ENCODE data around the gene SLIRP. TPM values are rescaled to one million over a fixed set of nuclear protein-coding genes. Genes with fewer than 3 reads are reported as not detected.

SLIRP gene
- total and polyA plus RNA-seq, 2 experiments from 2014 or later, result 147 to 417 TPM

DNA sequence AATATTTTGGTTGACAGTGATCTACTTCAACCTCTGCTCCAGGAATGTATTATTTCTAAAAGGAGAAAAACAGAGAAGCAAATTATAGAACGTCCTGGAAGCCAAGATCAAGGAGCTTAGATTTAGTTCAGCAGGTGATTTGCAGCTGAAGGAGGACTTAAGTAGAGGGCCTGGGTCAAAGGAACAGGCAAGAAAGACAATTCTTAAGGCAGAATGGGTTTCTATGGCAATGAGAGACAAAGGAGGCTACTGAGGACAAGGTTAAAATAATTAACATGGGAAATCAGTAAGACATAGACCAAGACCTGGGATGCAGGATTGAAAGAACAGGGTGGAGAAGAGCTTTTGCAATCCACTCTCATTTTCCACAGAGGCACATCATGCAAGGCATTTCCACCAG, 55.4 kb downstream of the SLIRP start:
- in situ Hi-C loops (cut with MboI), result no loop called here
- Histone ChIP-seq H3K36me3 (ENCODE audit: low read depth) (no peaks in the 10 kb centered on the region), H3F3A (ENCODE audit: insufficient read depth) (0 out of 2 replicates have a peak, but pooled peaks cover 8% of the 10 kb centered on the region), H3K9me3 (ENCODE audit: low read depth) (no peaks in the 10 kb centered on the region), H3K9me2 (ENCODE audit: insufficient read depth) (no peaks in the 10 kb centered on the region), H3K4me3 (no peak overlapping the region), H3K27me3 (replicated peaks; ENCODE audit: insufficient read depth) (no peaks in the 10 kb centered on the region), H3K4me2 (ENCODE audit: unreplicated experiment) (no peak overlapping the region), H3K79me2 (ENCODE audit: insufficient read depth) (peaks cover 26% of the 10 kb centered on the region), H3K27ac (no peak overlapping the region), H2AFZ (no peak overlapping the region), H3K4me1 (ENCODE audit: insufficient read depth) (no peaks in the 10 kb centered on the region), H3K9ac (no peak overlapping the region), H4K20me1 (ENCODE audit: insufficient read depth) (no peaks in the 10 kb centered on the region; the same call in 1 of the 2 replicates)
- WGBS, 2 experiments (ENCODE audit: low coverage in 1 of 2, low lambda C conversion rate in 2 of 2, missing lambda C conversion rate in 2 of 2), result 13 to 15% methylated on average over 1 of the region's 1 CpG
- TF ChIP-seq EZH2phosphoT487 (IDR thresholded peaks at IDR 0.05; ENCODE audit: insufficient read depth, low read depth) (no peak), EZH2 (IDR thresholded peaks at IDR 0.05; ENCODE audit: insufficient read depth, poor library complexity, severe bottlenecking) (no peak)
- DNase-seq, result no peak

DNA sequence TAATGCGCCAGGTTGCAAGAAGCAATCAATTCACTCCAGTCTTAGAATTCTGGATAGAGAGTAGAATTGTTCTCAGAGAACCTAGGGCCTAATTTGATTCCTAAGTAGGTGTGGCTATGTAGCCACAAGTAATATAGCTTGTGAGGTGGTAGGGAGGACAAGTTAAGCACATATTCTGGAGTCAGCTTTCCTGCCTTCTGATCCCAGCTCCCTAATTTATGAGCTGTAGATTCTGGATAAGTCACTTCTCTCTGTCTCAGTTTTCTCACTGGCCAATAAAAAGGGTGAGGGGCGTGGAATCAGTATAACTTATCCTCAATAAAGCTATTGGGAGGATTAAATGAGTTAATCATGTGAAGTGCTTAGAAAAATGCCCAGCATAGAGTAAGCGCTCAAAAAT, 56.1 kb downstream of the SLIRP start:
- Histone ChIP-seq H3K4me1 (ENCODE audit: insufficient read depth) (no peaks in the 10 kb centered on the region), H3K4me3 (no peak overlapping the region), H3K4me2 (ENCODE audit: unreplicated experiment) (no peak overlapping the region), H3K36me3 (ENCODE audit: low read depth) (no peaks in the 10 kb centered on the region), H3F3A (ENCODE audit: insufficient read depth) (0 out of 2 replicates have a peak, but pooled peaks cover 8% of the 10 kb centered on the region), H3K27me3 (replicated peaks; ENCODE audit: insufficient read depth) (no peaks in the 10 kb centered on the region), H3K27ac (no peak overlapping the region), H2AFZ (no peak overlapping the region), H3K9me3 (ENCODE audit: low read depth) (no peaks in the 10 kb centered on the region), H3K9me2 (ENCODE audit: insufficient read depth) (no peaks in the 10 kb centered on the region), H3K9ac (no peak overlapping the region), H3K79me2 (ENCODE audit: insufficient read depth) (peaks cover 19% of the 10 kb centered on the region), H4K20me1 (ENCODE audit: insufficient read depth) (no peaks in the 10 kb centered on the region; the same call in 1 of the 2 replicates)
- TF ChIP-seq EZH2 (IDR thresholded peaks at IDR 0.05; ENCODE audit: insufficient read depth, poor library complexity, severe bottlenecking) (no peak), EZH2phosphoT487 (IDR thresholded peaks at IDR 0.05; ENCODE audit: insufficient read depth, low read depth) (no peak)
- WGBS, 2 experiments (ENCODE audit: low coverage in 1 of 2, low lambda C conversion rate in 2 of 2, missing lambda C conversion rate in 2 of 2), result 72 to 74% methylated on average over 3 of the region's 3 CpGs
- in situ Hi-C loops (cut with MboI), result no loop called here
- no peak for DNase-seq

Other genes with a start within 250 kb of the SLIRP start
- 2.6 TPM in 1 of 2 replicates, not detected in the other for gene ISM2, start 209.3 kb upstream of the SLIRP start, total RNA-seq (2014; rRNA removed; shearing (Covaris generic))
- gene ISM2, start 209.3 kb upstream of the SLIRP start, polyA plus RNA-seq (2016; fragmentation: Nextera tagmentation; extraction: Ambion mirVana), result 0.11 TPM in 1 of 2 replicates, not detected in the other
- 45.6 and 50.2 TPM in 2 replicates for gene SPTLC2, start 91.5 kb upstream of the SLIRP start, total RNA-seq (2014; rRNA removed; shearing (Covaris generic))
- 38.1 and 44.7 TPM in 2 replicates for gene SPTLC2, start 91.5 kb upstream of the SLIRP start, polyA plus RNA-seq (2016; fragmentation: Nextera tagmentation; extraction: Ambion mirVana)
- 13.2 and 13.4 TPM in 2 replicates for gene ALKBH1, start 80 bp upstream of the SLIRP start, total RNA-seq (2014; rRNA removed; shearing (Covaris generic))
- gene ALKBH1, start 80 bp upstream of the SLIRP start, polyA plus RNA-seq (2016; fragmentation: Nextera tagmentation; extraction: Ambion mirVana), result 10.2 and 11.3 TPM in 2 replicates
- 45.2 and 58.2 TPM in 2 replicates for gene SNW1, start 53.1 kb downstream of the SLIRP start, total RNA-seq (2014; rRNA removed; shearing (Covaris generic))
- gene SNW1, start 53.1 kb downstream of the SLIRP start, polyA plus RNA-seq (2016; fragmentation: Nextera tagmentation; extraction: Ambion mirVana), result 62.2 and 64.4 TPM in 2 replicates
- 2.8 and 6.6 TPM in 2 replicates for gene ADCK1, start 92.0 kb downstream of the SLIRP start, total RNA-seq (2014; rRNA removed; shearing (Covaris generic))
- gene ADCK1, start 92.0 kb downstream of the SLIRP start, polyA plus RNA-seq (2016; fragmentation: Nextera tagmentation; extraction: Ambion mirVana), result 4.7 TPM in 2 replicates

All from GM23248 (cell line).